Gastrocnemius medialis (tissue), 4 donors: ENCODE results near the gene TMEM107. TPM values are rescaled to one million over a fixed set of nuclear protein-coding genes. Genes with fewer than 3 reads are reported as not detected.

Source experiments
- ATAC-seq, 2 donors: fragments of 150-250 bp; one replicate each; pipeline ENCODE4 v1.9.1; 2016
- DNase-seq, 2 donors: peaks; one replicate each; pipeline ENCODE4 v3.0.0-alpha.2; 2019
- H3K27ac ChIP-seq, 4 donors: fragments of 200-600 bp; sonication (generic); 1 replicate in 1 of 4; 2 replicates in 3 of 4; pipeline ENCODE4 v1.5.1; 2016 to 2018; ENCODE audit warnings: mild to moderate bottlenecking in 2 of 4, moderate library complexity in 1 of 4
- H3K27me3 ChIP-seq, 3 donors: fragments of 200-600 bp; sonication (generic) in 2 of 3; 1 replicate in 1 of 3; 2 replicates in 2 of 3; pipeline versions ENCODE4 v1.5.1 to v1.6.0; 2016 to 2019; ENCODE audit warnings: mild to moderate bottlenecking in 1 of 3, moderate library complexity in 1 of 3
- H3K36me3 ChIP-seq, 2 donors: fragments of 200-600 bp; sonication (generic) in 1 of 2; one replicate each; pipeline ENCODE4 v1.5.1; 2017 to 2018
- H3K4me1 ChIP-seq, 2 donors: fragments of 200-600 bp; sonication (generic) in 1 of 2; one replicate each; pipeline ENCODE4 v1.5.1; 2016 to 2017; ENCODE audit warnings: mild to moderate bottlenecking in 2 of 2
- H3K4me3 ChIP-seq, 4 donors: fragments of 200-600 bp; sonication (generic) in 3 of 4; 1 replicate in 1 of 4; 2 replicates in 3 of 4; pipeline ENCODE4 v1.5.1; 2016 to 2019; ENCODE audit warnings: mild to moderate bottlenecking in 2 of 4
- H3K9me3 ChIP-seq, 3 donors: fragments of 200-600 bp; sonication (generic) in 2 of 3; 1 replicate in 1 of 3; 2 replicates in 2 of 3; pipeline ENCODE4 v1.5.1; 2016 to 2019
- CTCF ChIP-seq, 5 experiments: fragments of 450-650 bp in 3 of 5; fragments of 200-600 bp in 2 of 5; sonication (generic) in 2 of 5; IDR thresholded peaks in 4 of 5; conservative IDR thresholded peaks in 1 of 5; 1 replicate in 4 of 5; 2 replicates in 1 of 5; pipeline ENCODE4 v1.5.1; 2016 to 2019; ENCODE audit warnings: antibody characterized with exemption in 5 of 5, mild to moderate bottlenecking in 3 of 5, moderate library complexity in 3 of 5
- POLR2A ChIP-seq, 2 donors: fragments of 450-650 bp; IDR thresholded peaks; one replicate each; pipeline ENCODE4 v1.6.1; 2017; ENCODE audit warnings: antibody characterized with exemption in 2 of 2, mild to moderate bottlenecking in 2 of 2, moderate library complexity in 2 of 2
- in situ Hi-C, 4 donors: fragments of 200-750 bp; cut with MboI; loops; one replicate each; pipeline versions ENCODE4 v1.15.0 to v1.8.0; 2017; ENCODE audit warnings: low sequenced_read_pairs in 4 of 4
- intact Hi-C: fragments of 100-400 bp; cut with DNase I; formaldehyde crosslinking; loops from one replicate; pipeline ENCODE4 v1.15.1; 2023; ENCODE audit warnings: low total_unique reads
- total RNA-seq, 4 donors: library from RNA; depleted of rRNA; stranded (reverse); fragments of >200 nt; gene quantifications; one replicate each; pipeline versions ENCODE4 v1.1.0 to v1.2.3, GENCODE V29; 2016

The TMEM107 gene
- total RNA-seq, 4 donors from 2014 or later = 0.75 to 5.7 (median 3.1) TPM

- intact Hi-C loops = no loop called here
Observed at GRCh38 chr17:8143581-8144400, 32.4 kb downstream of the TMEM107 start.

GRCh38 chr17:8142887-8143580 lies 33.1 kb downstream of the TMEM107 start:
- Histone ChIP-seq H3K27me3 (no peaks in the 10 kb centered on the region), H3K9me3 (no peaks in the 10 kb centered on the region), H3K4me1 (peaks cover 45 to 66% of the 10 kb centered on the region in 2 donors), H3K4me3 (no peak overlapping the region), H3K27ac (peak overlapping the region; percentile 98 to 100 (median 100)), H3K36me3 (peaks cover 24 to 86% of the 10 kb centered on the region in 2 donors)
- in situ Hi-C loops = no loop called here
- intact Hi-C loops = no loop called here
- ATAC-seq (no peak), DNase-seq (no peak)
- TF ChIP-seq CTCF (IDR thresholded peaks at IDR 0.05 in 4 of 5, conservative IDR thresholded peaks at IDR 0.05 in 1 of 5) = no peak
- TF ChIP-seq POLR2A (IDR thresholded peaks at IDR 0.05) = no peak

More at GRCh38 chr17:8143581-8144400, 32.4 kb downstream of the TMEM107 start:
- Histone ChIP-seq H3K4me1 (peaks cover 50 to 69% of the 10 kb centered on the region in 2 donors), H3K4me3 (no peak overlapping the region), H3K27ac (peak overlapping the region; percentile 98 to 100 (median 100)), H3K9me3 (no peaks in the 10 kb centered on the region), H3K27me3 (no peaks in the 10 kb centered on the region), H3K36me3 (peaks cover 25 to 94% of the 10 kb centered on the region in 2 donors)
- ATAC-seq (no peak), DNase-seq (no peak)
- TF ChIP-seq CTCF (IDR thresholded peaks at IDR 0.05 in 4 of 5, conservative IDR thresholded peaks at IDR 0.05 in 1 of 5) (no peak), POLR2A (IDR thresholded peaks at IDR 0.05) (peak in 1 of 2 donors; percentile 15)
- in situ Hi-C loops = no loop called here

GRCh38 chr17:8142158-8142886 lies 33.9 kb downstream of the TMEM107 start:
- Histone ChIP-seq H3K4me1 (peaks cover 40 to 66% of the 10 kb centered on the region in 2 donors), H3K4me3 (no peak overlapping the region), H3K9me3 (no peaks in the 10 kb centered on the region), H3K27ac (peak overlapping the region; percentile 98 to 100 (median 100)), H3K36me3 (peaks cover 20 to 79% of the 10 kb centered on the region in 2 donors), H3K27me3 (no peaks in the 10 kb centered on the region)
- intact Hi-C loops (no loop called here), in situ Hi-C loops (no loop called here)
- no peak for DNase-seq
- no peak for ATAC-seq
- TF ChIP-seq CTCF (IDR thresholded peaks at IDR 0.05 in 4 of 5, conservative IDR thresholded peaks at IDR 0.05 in 1 of 5) = no peak
- peak in 1 of 2 donors; percentile 11 for TF ChIP-seq POLR2A (IDR thresholded peaks at IDR 0.05)

- Histone ChIP-seq H3K4me1 (peaks cover 38 to 60% of the 10 kb centered on the region in 2 donors), H3K36me3 (peaks cover 15 to 73% of the 10 kb centered on the region in 2 donors), H3K4me3 (no peak overlapping the region), H3K27ac (peak overlapping the region; percentile 98 to 100 (median 100)), H3K9me3 (no peaks in the 10 kb centered on the region), H3K27me3 (no peaks in the 10 kb centered on the region)
- peak in 1 of 2 donors; percentile 27 for DNase-seq
- no peak for ATAC-seq
- in situ Hi-C loops = no loop called here
- intact Hi-C loops = loop anchor here (1.0 kb wide), 1 partner anchor 9 kb away; no protein-coding TSS in a partner anchor
- TF ChIP-seq CTCF (IDR thresholded peaks at IDR 0.05 in 4 of 5, conservative IDR thresholded peaks at IDR 0.05 in 1 of 5) (no peak), POLR2A (IDR thresholded peaks at IDR 0.05) (no peak)
Observed at GRCh38 chr17:8141741-8142140, 34.4 kb downstream of the TMEM107 start.
